Measurements from ENCODE around the gene HIF1A. TPM values are rescaled to one million over a fixed set of nuclear protein-coding genes. Genes with fewer than 3 reads are reported as not detected.
"Not testable (repeated sequence)": the region's sequence is repeated elsewhere in the genome, so short reads cannot be mapped to it uniquely, and the experiment has no call there.

Gene HIF1A
- polyA plus RNA-seq, 3 donors from 2014 or later: 28.7 to 62.2 (median 34.3) TPM

GRCh38 chr14:61749867-61750266 lies 54.6 kb downstream of the HIF1A start:
- peaks cover 5 to 17% of the 10 kb centered on the region in 2 donors for H3K4me1 Mint-ChIP-seq
- H3K27me3 Mint-ChIP-seq (ENCODE audit: low read depth in 3 of 3): peaks cover 2 to 13% (median 5%) of the 10 kb centered on the region in 3 donors
- no peak for DNase-seq
- peak overlapping the region; percentile 4 to 92 (median 87) for H3K4me3 Mint-ChIP-seq
- H3K27ac Mint-ChIP-seq: peak overlapping the region in 4 of 6 donors; percentile 2 to 76 (median 32)
- H3K36me3 Mint-ChIP-seq: peaks cover 5 to 24% (median 19%) of the 10 kb centered on the region in 3 donors
- no peaks in the 10 kb centered on the region for H3K9me3 Mint-ChIP-seq

- Mint-ChIP-seq H3K9me3 (no peaks in the 10 kb centered on the region), H3K27ac (peak overlapping the region in 5 of 6 donors; percentile 62 to 90 (median 81)), H3K36me3 (peaks cover 5 to 16% (median 14%) of the 10 kb centered on the region in 3 donors), H3K27me3 (ENCODE audit: low read depth in 3 of 3) (peaks cover 0 to 13% (median 5%) of the 10 kb centered on the region in 3 donors), H3K4me3 (peak overlapping the region; percentile 87 to 92 (median 88)), H3K4me1 (peaks cover 5 to 17% of the 10 kb centered on the region in 2 donors)
- peak; percentile 68 to 70 (median 68) for DNase-seq
Observed at GRCh38 chr14:61750708-61751474, 55.6 kb downstream of the HIF1A start.

- peaks cover 4 to 14% (median 11%) of the 10 kb centered on the region in 3 donors for H3K36me3 Mint-ChIP-seq
- no peaks in the 10 kb centered on the region for H3K9me3 Mint-ChIP-seq
- H3K4me3 Mint-ChIP-seq: peak overlapping the region; percentile 69 to 87 (median 72)
- peaks cover 5 to 17% of the 10 kb centered on the region in 2 donors for H3K4me1 Mint-ChIP-seq
- no peak for DNase-seq
- H3K27ac Mint-ChIP-seq: peak overlapping the region in 2 of 6 donors; percentile 76 to 80
- peaks cover 0 to 13% (median 5%) of the 10 kb centered on the region in 3 donors for H3K27me3 Mint-ChIP-seq (ENCODE audit: low read depth in 3 of 3)
Observed at GRCh38 chr14:61751475-61751989, 56.2 kb downstream of the HIF1A start.

- Mint-ChIP-seq H3K9me3 (no peaks in the 10 kb centered on the region), H3K4me1 (peaks cover 5 to 17% of the 10 kb centered on the region in 2 donors), H3K36me3 (peaks cover 0 to 6% (median 3%) of the 10 kb centered on the region in 3 donors), H3K27ac (no peak overlapping the region), H3K27me3 (ENCODE audit: low read depth in 3 of 3) (peaks cover 4 to 16% (median 6%) of the 10 kb centered on the region in 3 donors), H3K4me3 (no peak overlapping the region)
- DNase-seq: no peak
Observed at GRCh38 chr14:61752626-61753025, 57.3 kb downstream of the HIF1A start.

GRCh38 chr14:61753631-61754030 lies 58.3 kb downstream of the HIF1A start:
- DNase-seq: no peak
- peaks cover 4 to 16% (median 6%) of the 10 kb centered on the region in 3 donors for H3K27me3 Mint-ChIP-seq (ENCODE audit: low read depth in 3 of 3)

GRCh38 chr14:61754627-61755381 lies 59.5 kb downstream of the HIF1A start:
- Mint-ChIP-seq H3K36me3 (peaks cover 0 to 3% (median 0%) of the 10 kb centered on the region in 3 donors), H3K27me3 (ENCODE audit: low read depth in 3 of 3) (peaks cover 6 to 16% (median 8%) of the 10 kb centered on the region in 3 donors), H3K27ac (no peak overlapping the region)

More at GRCh38 chr14:61753631-61754030, 58.3 kb downstream of the HIF1A start:
- Mint-ChIP-seq H3K36me3 (peaks cover 0 to 3% (median 0%) of the 10 kb centered on the region in 3 donors), H3K4me3 (no peak overlapping the region), H3K9me3 (no peaks in the 10 kb centered on the region), H3K4me1 (peaks cover 5 to 17% of the 10 kb centered on the region in 2 donors), H3K27ac (no peak overlapping the region)

GRCh38 chr14:61755382-61755742 lies 60.0 kb downstream of the HIF1A start:
- H3K4me1 Mint-ChIP-seq: peaks cover 5 to 15% of the 10 kb centered on the region in 2 donors
- H3K9me3 Mint-ChIP-seq, H3K27ac Mint-ChIP-seq, H3K36me3 Mint-ChIP-seq, DNase-seq, H3K4me3 Mint-ChIP-seq: not testable (repeated sequence)
- H3K27me3 Mint-ChIP-seq (ENCODE audit: low read depth in 3 of 3): peaks cover 6 to 15% (median 8%) of the 10 kb centered on the region in 3 donors

More at GRCh38 chr14:61754627-61755381, 59.5 kb downstream of the HIF1A start:
- Mint-ChIP-seq H3K4me3 (no peak overlapping the region), H3K4me1 (peaks cover 5 to 17% of the 10 kb centered on the region in 2 donors), H3K9me3 (no peaks in the 10 kb centered on the region)
- no peak for DNase-seq

GRCh38 chr14:61756135-61756534 lies 60.8 kb downstream of the HIF1A start:
- H3K27me3 Mint-ChIP-seq (ENCODE audit: low read depth in 3 of 3): peaks cover 4 to 14% (median 8%) of the 10 kb centered on the region in 3 donors
- H3K9me3 Mint-ChIP-seq: no peaks in the 10 kb centered on the region
- no peak overlapping the region for H3K27ac Mint-ChIP-seq
- peaks cover 0 to 3% (median 0%) of the 10 kb centered on the region in 3 donors for H3K36me3 Mint-ChIP-seq
- DNase-seq: no peak
- H3K4me3 Mint-ChIP-seq: no peak overlapping the region
- peaks cover 2 to 8% of the 10 kb centered on the region in 2 donors for H3K4me1 Mint-ChIP-seq

GRCh38 chr14:61759878-61760277 lies 64.6 kb downstream of the HIF1A start:
- Mint-ChIP-seq H3K9me3 (no peaks in the 10 kb centered on the region), H3K4me3 (no peak overlapping the region), H3K4me1 (peaks cover 25 to 35% of the 10 kb centered on the region in 2 donors), H3K36me3 (no peaks in the 10 kb centered on the region), H3K27ac (peak overlapping the region in 1 of 6 donors; percentile 96), H3K27me3 (ENCODE audit: low read depth in 3 of 3) (peaks cover 10 to 22% (median 19%) of the 10 kb centered on the region in 3 donors)
- no peak for DNase-seq

- Mint-ChIP-seq H3K27me3 (ENCODE audit: low read depth in 3 of 3) (peaks cover 10 to 21% (median 19%) of the 10 kb centered on the region in 3 donors), H3K4me3 (peak overlapping the region; percentile 88 to 98 (median 96)), H3K9me3 (no peaks in the 10 kb centered on the region), H3K27ac (peak overlapping the region; percentile 96 to 100 (median 98)), H3K36me3 (peaks cover 0 to 3% (median 0%) of the 10 kb centered on the region in 3 donors), H3K4me1 (peaks cover 25 to 40% of the 10 kb centered on the region in 2 donors)
- DNase-seq: no peak
Observed at GRCh38 chr14:61761557-61761956, 66.2 kb downstream of the HIF1A start.

- peak within 1 kb of the TSS; percentile 88 to 98 (median 96) for H3K4me3 Mint-ChIP-seq
- H3K36me3 Mint-ChIP-seq: peaks cover 0 to 3% (median 0%) of the 10 kb centered on the region in 3 donors
- H3K27ac Mint-ChIP-seq: peak within 1 kb of the TSS; percentile 96 to 100 (median 98)
- H3K4me1 Mint-ChIP-seq: peaks cover 25 to 40% of the 10 kb centered on the region in 2 donors
- no peaks in the 10 kb centered on the region for H3K9me3 Mint-ChIP-seq
- peaks cover 10 to 17% (median 17%) of the 10 kb centered on the region in 3 donors for H3K27me3 Mint-ChIP-seq (ENCODE audit: low read depth in 3 of 3)
- peak; percentile 97 to 98 (median 98) for DNase-seq
Observed at GRCh38 chr14:61761959-61762786, 66.9 kb downstream of the HIF1A start, which contains the start of gene SNAPC1. Gene SNAPC1, plus strand, starts transcription at chr14:61762420. Its CDS starts 41 bp downstream, at chr14:61762461.

- Mint-ChIP-seq H3K4me3 (peak overlapping the region in 1 of 5 donors; percentile 21), H3K36me3 (peaks cover 4 to 13% (median 8%) of the 10 kb centered on the region in 3 donors), H3K27me3 (ENCODE audit: low read depth in 3 of 3) (peaks cover 9 to 17% (median 11%) of the 10 kb centered on the region in 3 donors), H3K4me1 (peaks cover 25 to 40% of the 10 kb centered on the region in 2 donors), H3K27ac (peak overlapping the region in 1 of 6 donors; percentile 8), H3K9me3 (no peaks in the 10 kb centered on the region)
- DNase-seq: no peak
Observed at GRCh38 chr14:61764342-61765122, 69.2 kb downstream of the HIF1A start.
